Measurements from ENCODE around the gene EIF2S1. TPM values are rescaled to one million over a fixed set of nuclear protein-coding genes. Genes with fewer than 3 reads are reported as not detected.

Gene EIF2S1
- 100 to 1,000 TPM; 114 to 136 TPM for total RNA-seq
- polyA plus RNA-seq (2013, experiment 1 of 2): 88.9 TPM
- polyA plus RNA-seq (2013, experiment 2 of 2): 85.0 TPM
- long read RNA-seq, experiment 1, full-length matches to known transcripts: 27 of 38 reads
- long read RNA-seq, experiment 1, partial matches to known transcripts: 3 of 38 reads
- long read RNA-seq, experiment 1, other reads (novel, unspliced or antisense): 8 of 38 reads
- long read RNA-seq, experiment 2, full-length matches to known transcripts: 195 of 202 reads
- long read RNA-seq, experiment 2, partial matches to known transcripts: 2 of 202 reads
- long read RNA-seq, experiment 2, other reads (novel, unspliced or antisense): 5 of 202 reads
- long read RNA-seq, experiment 3, full-length matches to known transcripts: 510 of 525 reads
- long read RNA-seq, experiment 3, partial matches to known transcripts: 3 of 525 reads
- long read RNA-seq, experiment 3, other reads (novel, unspliced or antisense): 12 of 525 reads
- long read RNA-seq, experiment 4, full-length matches to known transcripts: 263 of 270 reads
- long read RNA-seq, experiment 4, partial matches to known transcripts: 3 of 270 reads
- long read RNA-seq, experiment 4, other reads (novel, unspliced or antisense): 4 of 270 reads

DNA sequence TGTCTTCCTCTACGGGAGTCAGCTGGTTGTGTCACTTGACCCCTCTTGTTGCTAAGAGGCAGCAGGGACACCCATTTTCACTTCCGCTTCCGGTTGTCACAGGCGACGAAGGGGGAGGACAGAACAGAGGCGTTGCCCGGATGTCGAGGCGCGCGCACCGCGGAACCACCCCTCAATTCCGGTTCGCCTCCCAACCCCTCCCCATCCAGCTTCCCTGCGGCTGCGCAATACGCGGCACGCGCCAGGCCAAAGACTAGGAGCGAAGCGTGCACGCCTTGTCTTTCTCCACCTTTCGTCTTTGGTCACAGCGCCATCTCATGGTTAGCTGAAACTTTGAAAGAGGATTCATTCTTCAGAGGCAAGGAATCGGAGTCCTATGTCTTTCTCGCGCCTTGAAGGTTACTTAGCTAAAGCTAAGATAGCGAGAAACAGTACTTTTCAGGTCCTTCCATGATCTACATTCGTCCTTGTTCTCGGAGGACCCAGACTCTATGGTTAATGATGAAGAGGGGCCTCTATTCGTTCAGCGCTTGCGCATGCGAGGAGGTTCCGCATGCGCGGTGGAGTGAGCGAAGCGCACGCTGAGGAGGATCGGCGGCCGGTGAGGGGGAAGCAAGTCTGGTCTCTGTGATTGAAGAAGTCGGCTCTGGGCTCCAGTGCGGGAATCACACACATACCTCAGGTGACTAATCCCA lies at the start of gene EIF2S1, which contains the start of gene ATP6V1D:
TSS of gene EIF2S1 (plus strand) at position 554 of the 695 bp plus-strand sequence. CDS start 4,440 bp downstream, outside the sequence.
TSS of gene ATP6V1D (minus strand) at position 30 of the 695 bp plus-strand sequence. CDS start 106 bp downstream, outside the sequence.
- Histone ChIP-seq H3K27ac (ENCODE audit: low read depth, low read length) (peak within 1 kb of the TSS; percentile 80), H3K36me3 (ENCODE audit: control insufficient read depth, insufficient read depth, low read length) (peaks cover 19% of the 10 kb centered on the region), H3K4me1 (ENCODE audit: control insufficient read depth, insufficient read depth, low read length) (peaks cover 9% of the 10 kb centered on the region), H3K9me3 (ENCODE audit: control insufficient read depth, low read length) (no peaks in the 10 kb centered on the region), H3K9ac (ENCODE audit: extremely low read depth, low read length, poor library complexity, severe bottlenecking) (peak within 1 kb of the TSS; percentile 92), H3K27me3 (ENCODE audit: control insufficient read depth, insufficient read depth, low read length, poor library complexity, severe bottlenecking) (no peaks in the 10 kb centered on the region), H3K4me3 (ENCODE audit: low read length) (peak within 1 kb of the TSS; percentile 97)
- peaks cover 7% of the 10 kb centered on the region for H3K36me3 Mint-ChIP-seq (ENCODE audit: low read depth)
- WGBS, 2 experiments (ENCODE audit: insufficient coverage in 1 of 2, insufficient read length in 1 of 2): 0% methylated on average over 42 to 47 of the region's 47 CpGs
- no peaks in the 10 kb centered on the region for H3K9me3 Mint-ChIP-seq
- TF ChIP-seq, protein P1, sequence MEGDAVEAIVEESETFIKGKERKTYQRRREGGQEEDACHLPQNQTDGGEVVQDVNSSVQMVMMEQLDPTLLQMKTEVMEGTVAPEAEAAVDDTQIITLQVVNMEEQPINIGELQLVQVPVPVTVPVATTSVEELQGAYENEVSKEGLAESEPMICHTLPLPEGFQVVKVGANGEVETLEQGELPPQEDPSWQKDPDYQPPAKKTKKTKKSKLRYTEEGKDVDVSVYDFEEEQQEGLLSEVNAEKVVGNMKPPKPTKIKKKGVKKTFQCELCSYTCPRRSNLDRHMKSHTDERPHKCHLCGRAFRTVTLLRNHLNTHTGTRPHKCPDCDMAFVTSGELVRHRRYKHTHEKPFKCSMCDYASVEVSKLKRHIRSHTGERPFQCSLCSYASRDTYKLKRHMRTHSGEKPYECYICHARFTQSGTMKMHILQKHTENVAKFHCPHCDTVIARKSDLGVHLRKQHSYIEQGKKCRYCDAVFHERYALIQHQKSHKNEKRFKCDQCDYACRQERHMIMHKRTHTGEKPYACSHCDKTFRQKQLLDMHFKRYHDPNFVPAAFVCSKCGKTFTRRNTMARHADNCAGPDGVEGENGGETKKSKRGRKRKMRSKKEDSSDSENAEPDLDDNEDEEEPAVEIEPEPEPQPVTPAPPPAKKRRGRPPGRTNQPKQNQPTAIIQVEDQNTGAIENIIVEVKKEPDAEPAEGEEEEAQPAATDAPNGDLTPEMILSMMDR (conservative IDR thresholded peaks at IDR 0.05): peak; percentile 100
- peak within 1 kb of the TSS; percentile 99 for H3K4me3 Mint-ChIP-seq
- H3K27ac Mint-ChIP-seq: peak within 1 kb of the TSS; percentile 99
- DNase-seq: peak; percentile 99
- no peaks in the 10 kb centered on the region for H3K27me3 Mint-ChIP-seq (ENCODE audit: insufficient read depth)
- H3K4me1 Mint-ChIP-seq: peaks cover 33% of the 10 kb centered on the region

DNA sequence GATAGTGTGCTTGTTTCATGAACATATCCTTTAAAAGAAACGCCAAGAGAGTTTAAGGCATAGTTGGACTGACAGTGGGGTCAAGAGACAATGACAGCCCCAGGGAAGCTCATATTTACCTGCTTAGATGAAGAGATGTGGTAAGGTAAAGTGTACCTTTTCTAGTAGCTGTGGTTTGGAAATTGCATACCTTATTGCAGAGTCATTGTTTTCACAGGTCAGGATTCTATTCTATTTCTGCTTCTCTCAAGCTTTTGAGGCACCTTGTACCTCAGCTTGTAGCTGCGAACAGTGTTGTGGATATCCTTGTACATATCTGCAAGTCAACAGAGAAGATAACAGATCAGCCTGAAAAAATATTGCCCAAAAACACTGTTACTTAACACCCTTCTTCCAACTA lies 48.3 kb upstream of the EIF2S1 start:
- H3K4me3 ChIP-seq (ENCODE audit: low read length): no peak overlapping the region
- Mint-ChIP-seq H3K27me3 (ENCODE audit: insufficient read depth) (no peaks in the 10 kb centered on the region), H3K4me1 (no peaks in the 10 kb centered on the region), H3K9me3 (no peaks in the 10 kb centered on the region), H3K4me3 (no peak overlapping the region), H3K36me3 (ENCODE audit: low read depth) (peaks cover 17% of the 10 kb centered on the region), H3K27ac (no peak overlapping the region)
- H3K4me1 ChIP-seq (ENCODE audit: control insufficient read depth, insufficient read depth, low read length): no peaks in the 10 kb centered on the region
- TF ChIP-seq, protein P1 (conservative IDR thresholded peaks at IDR 0.05): no peak
- H3K9ac ChIP-seq (ENCODE audit: extremely low read depth, low read length, poor library complexity, severe bottlenecking): no peak overlapping the region
- WGBS, 2 experiments (ENCODE audit: insufficient coverage in 1 of 2, insufficient read length in 1 of 2): 96 to 100% methylated on average over 2 of the region's 2 CpGs
- DNase-seq: no peak
- H3K36me3 ChIP-seq (ENCODE audit: control insufficient read depth, insufficient read depth, low read length): peaks cover 29% of the 10 kb centered on the region
- no peak overlapping the region for H3K27ac ChIP-seq (ENCODE audit: low read depth, low read length)
- H3K27me3 ChIP-seq (ENCODE audit: control insufficient read depth, insufficient read depth, low read length, poor library complexity, severe bottlenecking): no peaks in the 10 kb centered on the region
- no peaks in the 10 kb centered on the region for H3K9me3 ChIP-seq (ENCODE audit: control insufficient read depth, low read length)

DNA sequence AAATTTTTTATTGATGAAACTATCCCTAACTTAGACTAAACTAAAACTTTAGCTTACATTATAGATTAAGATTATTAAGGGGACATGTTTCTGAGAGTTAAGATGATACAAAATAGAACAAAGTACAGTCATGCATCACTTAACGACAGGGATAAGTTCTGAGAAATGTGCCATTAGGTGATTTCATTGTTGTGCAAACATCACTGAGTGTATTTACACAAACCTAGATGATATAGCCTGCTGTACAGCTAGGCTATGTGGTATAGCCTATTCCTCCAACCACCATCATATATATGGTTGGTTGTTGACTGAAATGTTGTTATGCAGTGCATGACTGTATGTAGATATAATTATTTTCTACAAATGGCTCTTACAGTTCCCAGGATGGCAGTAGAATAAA lies 47.0 kb upstream of the EIF2S1 start:
- Histone ChIP-seq H3K27ac (ENCODE audit: low read depth, low read length) (no peak overlapping the region), H3K27me3 (ENCODE audit: control insufficient read depth, insufficient read depth, low read length, poor library complexity, severe bottlenecking) (no peaks in the 10 kb centered on the region), H3K9me3 (ENCODE audit: control insufficient read depth, low read length) (no peaks in the 10 kb centered on the region), H3K4me3 (ENCODE audit: low read length) (no peak overlapping the region), H3K36me3 (ENCODE audit: control insufficient read depth, insufficient read depth, low read length) (peaks cover 41% of the 10 kb centered on the region), H3K9ac (ENCODE audit: extremely low read depth, low read length, poor library complexity, severe bottlenecking) (no peak overlapping the region), H3K4me1 (ENCODE audit: control insufficient read depth, insufficient read depth, low read length) (no peaks in the 10 kb centered on the region)
- H3K4me3 Mint-ChIP-seq: no peak overlapping the region
- H3K36me3 Mint-ChIP-seq (ENCODE audit: low read depth): peaks cover 26% of the 10 kb centered on the region
- H3K27me3 Mint-ChIP-seq (ENCODE audit: insufficient read depth): no peaks in the 10 kb centered on the region
- no peak for DNase-seq
- no peaks in the 10 kb centered on the region for H3K4me1 Mint-ChIP-seq
- no peak overlapping the region for H3K27ac Mint-ChIP-seq
- TF ChIP-seq, protein P1 (conservative IDR thresholded peaks at IDR 0.05): no peak
- WGBS, 2 experiments (ENCODE audit: insufficient coverage in 1 of 2, insufficient read length in 1 of 2): 88 to 100% methylated on average over 1 of the region's 1 CpG
- H3K9me3 Mint-ChIP-seq: no peaks in the 10 kb centered on the region
